ENCODE measurements around the gene NHLRC4.

NHLRC4 gene

GRCh38 chr16:530111-530817 lies 36.5 kb upstream of the NHLRC4 start:
- DNase-seq (ENCODE audit: low spot score): no peak

GRCh38 chr16:531494-532125 lies 35.2 kb upstream of the NHLRC4 start:
- DNase-seq (ENCODE audit: low spot score): no peak

GRCh38 chr16:533391-534123 lies 33.2 kb upstream of the NHLRC4 start:
- no peak for DNase-seq (ENCODE audit: low spot score)

- no peak for DNase-seq (ENCODE audit: low spot score)
Measured at GRCh38 chr16:534135-534534, 32.7 kb upstream of the NHLRC4 start.

GRCh38 chr16:534856-535445 lies 31.9 kb upstream of the NHLRC4 start:
- no peak for DNase-seq (ENCODE audit: low spot score)

- no peak for DNase-seq (ENCODE audit: low spot score)
Measured at GRCh38 chr16:535446-536405, 31.1 kb upstream of the NHLRC4 start.

- DNase-seq (ENCODE audit: low spot score): no peak
Measured at GRCh38 chr16:536746-537145, 30.1 kb upstream of the NHLRC4 start.

GRCh38 chr16:537415-538335 lies 29.1 kb upstream of the NHLRC4 start:
- DNase-seq (ENCODE audit: low spot score): no peak

- DNase-seq (ENCODE audit: low spot score): no peak
Measured at GRCh38 chr16:539901-540530, 26.8 kb upstream of the NHLRC4 start.

- no peak for DNase-seq (ENCODE audit: low spot score)
Measured at GRCh38 chr16:540645-541340, 26.0 kb upstream of the NHLRC4 start.

GRCh38 chr16:543301-544164 lies 23.3 kb upstream of the NHLRC4 start:
- DNase-seq (ENCODE audit: low spot score): no peak

GRCh38 chr16:544517-544916 lies 22.3 kb upstream of the NHLRC4 start:
- DNase-seq (ENCODE audit: low spot score): no peak

GRCh38 chr16:546909-547770 lies 19.7 kb upstream of the NHLRC4 start:
- DNase-seq (ENCODE audit: low spot score): no peak

GRCh38 chr16:548586-548985 lies 18.2 kb upstream of the NHLRC4 start:
- DNase-seq (ENCODE audit: low spot score): no peak

- DNase-seq (ENCODE audit: low spot score): no peak
Measured at GRCh38 chr16:549544-550263, 17.1 kb upstream of the NHLRC4 start.

GRCh38 chr16:551210-551609 lies 15.6 kb upstream of the NHLRC4 start:
- no peak for DNase-seq (ENCODE audit: low spot score)

- no peak for DNase-seq (ENCODE audit: low spot score)
Measured at GRCh38 chr16:552171-552570, 14.6 kb upstream of the NHLRC4 start.
